ENCODE data around the gene TAF1A. TPM values are rescaled to one million over a fixed set of nuclear protein-coding genes. Genes with fewer than 3 reads are reported as not detected.

The TAF1A gene
- total RNA-seq, 1 donor from 2014 or later, result 32.8 TPM

DNA sequence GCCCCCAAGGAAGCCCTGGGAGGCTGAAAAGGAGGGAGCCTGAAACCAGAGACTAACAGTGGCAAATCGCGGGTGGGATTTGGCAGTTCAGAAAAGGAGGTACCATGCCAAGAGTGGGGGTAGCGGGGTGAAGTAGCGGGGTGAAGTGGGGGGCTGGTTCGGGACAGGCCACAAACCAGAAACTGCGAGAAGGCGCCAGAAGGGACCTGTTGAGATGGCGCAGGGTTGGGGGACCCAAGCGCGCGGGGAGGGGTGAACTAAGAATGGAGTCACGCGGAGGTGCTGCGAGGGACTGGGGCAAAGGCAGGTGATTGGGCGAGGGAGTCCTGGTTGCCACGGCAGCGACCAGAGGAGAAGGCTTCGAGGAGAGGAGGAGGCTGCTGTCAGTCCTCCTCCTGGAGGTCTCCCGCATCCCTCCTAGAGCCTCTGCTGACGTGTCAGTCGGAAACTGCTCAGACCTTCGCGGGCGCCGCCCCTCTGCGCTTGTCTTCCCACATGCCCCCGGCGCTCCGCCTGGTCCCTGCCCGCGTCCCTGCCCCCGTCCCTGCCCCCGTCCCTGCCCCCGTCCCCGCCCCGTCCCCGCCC, 27.7 kb upstream of the TAF1A start:
- H3K27ac Mint-ChIP-seq, result peak overlapping the region; percentile 67
- H3K27ac ChIP-seq, result no peak overlapping the region

DNA sequence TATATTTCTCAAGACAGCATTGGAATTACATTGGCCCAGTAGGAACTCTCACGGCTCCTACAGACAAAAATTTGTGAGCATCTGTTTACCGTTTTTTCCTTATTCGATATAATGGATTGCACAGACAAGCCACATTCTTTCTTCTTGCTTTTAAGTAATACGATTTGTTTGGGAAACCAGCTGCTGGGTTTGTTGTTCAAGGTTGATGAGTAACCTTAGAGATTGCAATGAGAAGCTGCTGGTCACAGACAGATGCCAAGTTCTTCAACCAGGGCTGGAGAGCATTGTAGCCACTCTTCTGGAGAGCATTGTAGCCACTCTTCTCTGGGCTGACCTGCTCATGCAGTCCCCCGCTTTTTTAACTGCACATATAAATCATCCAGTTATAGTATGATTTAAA, 26.8 kb upstream of the TAF1A start:
- H3F3A ChIP-seq (ENCODE audit: low read depth), result peaks cover 6% of the 10 kb centered on the region
- Mint-ChIP-seq H3K4me1 (peaks cover 13% of the 10 kb centered on the region), H3K27ac (no peak overlapping the region), H3K27me3 (ENCODE audit: insufficient read depth, low read depth) (peaks cover 10% of the 10 kb centered on the region), H3K36me3 (peaks cover 3% of the 10 kb centered on the region), H3K9me3 (no peaks in the 10 kb centered on the region), H3K4me3 (peak overlapping the region; percentile 88)
- peaks cover 15% of the 10 kb centered on the region for H3K4me1 ChIP-seq
- H3K79me2 ChIP-seq (ENCODE audit: low read depth), result peaks cover 36% of the 10 kb centered on the region
- H3K27me3 ChIP-seq, result peaks cover 34% of the 10 kb centered on the region
- no peak overlapping the region for H3K4me3 ChIP-seq
- H3K36me3 ChIP-seq, result no peaks in the 10 kb centered on the region
- peak overlapping the region; percentile 77 for H3K4me2 ChIP-seq
- TF ChIP-seq, protein P1, sequence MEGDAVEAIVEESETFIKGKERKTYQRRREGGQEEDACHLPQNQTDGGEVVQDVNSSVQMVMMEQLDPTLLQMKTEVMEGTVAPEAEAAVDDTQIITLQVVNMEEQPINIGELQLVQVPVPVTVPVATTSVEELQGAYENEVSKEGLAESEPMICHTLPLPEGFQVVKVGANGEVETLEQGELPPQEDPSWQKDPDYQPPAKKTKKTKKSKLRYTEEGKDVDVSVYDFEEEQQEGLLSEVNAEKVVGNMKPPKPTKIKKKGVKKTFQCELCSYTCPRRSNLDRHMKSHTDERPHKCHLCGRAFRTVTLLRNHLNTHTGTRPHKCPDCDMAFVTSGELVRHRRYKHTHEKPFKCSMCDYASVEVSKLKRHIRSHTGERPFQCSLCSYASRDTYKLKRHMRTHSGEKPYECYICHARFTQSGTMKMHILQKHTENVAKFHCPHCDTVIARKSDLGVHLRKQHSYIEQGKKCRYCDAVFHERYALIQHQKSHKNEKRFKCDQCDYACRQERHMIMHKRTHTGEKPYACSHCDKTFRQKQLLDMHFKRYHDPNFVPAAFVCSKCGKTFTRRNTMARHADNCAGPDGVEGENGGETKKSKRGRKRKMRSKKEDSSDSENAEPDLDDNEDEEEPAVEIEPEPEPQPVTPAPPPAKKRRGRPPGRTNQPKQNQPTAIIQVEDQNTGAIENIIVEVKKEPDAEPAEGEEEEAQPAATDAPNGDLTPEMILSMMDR (IDR thresholded peaks at IDR 0.05), result no peak
- H3K9me3 ChIP-seq (ENCODE audit: low read depth), result no peaks in the 10 kb centered on the region
- H3K27ac ChIP-seq, result no peak overlapping the region
- no peak for DNase-seq (ENCODE audit: low spot score)
- H4K20me1 ChIP-seq (ENCODE audit: low read depth), result peaks cover 21% of the 10 kb centered on the region
- no peak overlapping the region for H3K9ac ChIP-seq
- no peak overlapping the region for H2AFZ ChIP-seq (replicated peaks)

More for the DNA sequence above, 27.7 kb upstream of the TAF1A start:
- Histone ChIP-seq H3K27me3 (peaks cover 32% of the 10 kb centered on the region), H3K4me3 (peak overlapping the region; percentile 51), H3K4me1 (peaks cover 15% of the 10 kb centered on the region), H3K9ac (no peak overlapping the region), H2AFZ (replicated peaks) (peak overlapping the region; percentile 98), H3K9me3 (ENCODE audit: low read depth) (no peaks in the 10 kb centered on the region), H3K4me2 (peak overlapping the region; percentile 77), H3K36me3 (no peaks in the 10 kb centered on the region), H3K79me2 (ENCODE audit: low read depth) (peaks cover 36% of the 10 kb centered on the region), H3F3A (ENCODE audit: low read depth) (peaks cover 6% of the 10 kb centered on the region), H4K20me1 (ENCODE audit: low read depth) (peaks cover 21% of the 10 kb centered on the region)
- Mint-ChIP-seq H3K4me3 (peak overlapping the region; percentile 88), H3K27me3 (ENCODE audit: insufficient read depth, low read depth) (peaks cover 10% of the 10 kb centered on the region), H3K36me3 (peaks cover 3% of the 10 kb centered on the region), H3K4me1 (peaks cover 13% of the 10 kb centered on the region), H3K9me3 (no peaks in the 10 kb centered on the region)
- TF ChIP-seq EZH2phosphoT487 (IDR thresholded peaks at IDR 0.05), result no peak
- TF ChIP-seq, protein P1 (IDR thresholded peaks at IDR 0.05), result no peak
- TF ChIP-seq EZH2 (IDR thresholded peaks at IDR 0.05), result no peak
- peak; percentile 98 for DNase-seq (ENCODE audit: low spot score)

DNA sequence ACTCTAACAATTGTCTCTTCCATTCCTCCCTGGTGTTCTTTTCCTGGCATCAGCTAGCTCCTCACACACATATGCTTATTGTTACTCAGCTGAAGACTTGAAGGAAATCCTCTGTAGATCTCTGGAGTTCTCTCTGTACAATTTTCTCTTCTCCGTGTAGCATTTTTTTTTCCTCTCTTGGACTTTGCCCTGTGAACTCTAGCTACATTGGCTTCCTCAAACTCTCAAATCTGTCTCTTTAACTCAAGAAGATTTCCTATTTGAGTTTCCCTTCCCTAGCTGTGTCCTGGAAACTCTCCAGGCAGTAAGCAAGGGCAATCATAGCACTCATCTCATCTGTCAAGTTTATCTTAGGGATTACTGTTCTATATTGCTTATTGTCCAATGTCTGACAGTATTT, 23.9 kb upstream of the TAF1A start:
- Histone ChIP-seq H3K4me1 (peaks cover 4% of the 10 kb centered on the region), H3K4me3 (no peak overlapping the region), H3K27ac (no peak overlapping the region), H3K36me3 (no peaks in the 10 kb centered on the region), H3F3A (ENCODE audit: low read depth) (peaks cover 1% of the 10 kb centered on the region), H3K27me3 (peaks cover 36% of the 10 kb centered on the region), H4K20me1 (ENCODE audit: low read depth) (no peaks in the 10 kb centered on the region), H2AFZ (replicated peaks) (no peak overlapping the region), H3K79me2 (ENCODE audit: low read depth) (peaks cover 7% of the 10 kb centered on the region), H3K4me2 (no peak overlapping the region), H3K9me3 (ENCODE audit: low read depth) (no peaks in the 10 kb centered on the region), H3K9ac (no peak overlapping the region)
- TF ChIP-seq EZH2phosphoT487 (IDR thresholded peaks at IDR 0.05) (no peak), EZH2 (IDR thresholded peaks at IDR 0.05) (no peak)
- TF ChIP-seq, protein P1 (IDR thresholded peaks at IDR 0.05), result no peak
- Mint-ChIP-seq H3K27me3 (ENCODE audit: insufficient read depth, low read depth) (peaks cover 5% of the 10 kb centered on the region), H3K4me3 (no peak overlapping the region), H3K9me3 (peaks cover 5% of the 10 kb centered on the region), H3K27ac (no peak overlapping the region), H3K4me1 (no peaks in the 10 kb centered on the region), H3K36me3 (no peaks in the 10 kb centered on the region)
- no peak for DNase-seq (ENCODE audit: low spot score)

Measured in neural progenitor cell (in vitro differentiated cells).